H1 (cell line): Measurements from ENCODE around the gene COL4A4. TPM values are rescaled to one million over a fixed set of nuclear protein-coding genes. Genes with fewer than 3 reads are reported as not detected.
A peak's percentile ranks its signal among the peaks of the same experiment; 100 is the strongest.

ENCODE experiments used
- CTCF ChIA-PET: fragments of 300-600 bp; sonication (Branson Sonifier 250); formaldehyde crosslinking; loops from one replicate; lab custom pipeline; 2021; ENCODE audit not compliant: partially characterized antibody; lab: Charles Lee
- POLR2A ChIA-PET: fragments of 300-600 bp; sonication (Branson Sonifier 250); formaldehyde crosslinking; loops from one replicate; lab custom pipeline; 2021; ENCODE audit warnings: inconsistent platforms; ENCODE audit not compliant: partially characterized antibody; lab: Charles Lee
- DNase-seq, 2 experiments: peaks; one replicate each; pipeline versions ENCODE4 v3.0.0 to v3.0.0-alpha.2; 2010 to 2022; ENCODE audit warnings: low spot score in 2 of 2, low read depth in 1 of 2, mixed read lengths in 1 of 2
- FAIRE-seq: peaks from 2 replicates; lab custom pipeline; 2011; peaks lifted over from hg19 to GRCh38; lab: Jason Lieb, UNC
- H2AFZ ChIP-seq: 2 replicates; pipeline ENCODE4 v1.8.1; 2012; ENCODE audit warnings: low read length, inconsistent platforms
- H2AK5ac ChIP-seq: 2 replicates; pipeline ENCODE4 v1.6.1; 2013; ENCODE audit warnings: low read depth, low read length
- H2BK120ac ChIP-seq: replicated peaks from 2 replicates; pipeline ENCODE3; 2013; ENCODE audit warnings: low read depth, low read length, inconsistent platforms
- H2BK12ac ChIP-seq: 2 replicates; pipeline ENCODE4 v1.6.1; 2013; ENCODE audit warnings: low read depth, low read length
- H2BK15ac ChIP-seq: 2 replicates; pipeline ENCODE4 v1.6.1; 2013; ENCODE audit warnings: low read length
- H2BK20ac ChIP-seq: 2 replicates; pipeline ENCODE4 v1.6.1; 2013; ENCODE audit warnings: low read length
- H2BK5ac ChIP-seq: 2 replicates; pipeline ENCODE4 v1.6.1; 2013; ENCODE audit warnings: low read depth, low read length
- H3K14ac ChIP-seq: 2 replicates; pipeline ENCODE4 v1.6.1; 2013; ENCODE audit warnings: inconsistent platforms; ENCODE audit not compliant: insufficient read length
- H3K18ac ChIP-seq: 2 replicates; pipeline ENCODE4 v1.6.1; 2013; ENCODE audit warnings: low read length; ENCODE audit errors: extremely low read depth
- H3K23ac ChIP-seq: 2 replicates; pipeline ENCODE4 v1.6.1; 2013; ENCODE audit warnings: inconsistent platforms; ENCODE audit not compliant: insufficient read length
- H3K23me2 ChIP-seq: 2 replicates; pipeline ENCODE4 v1.6.1; 2013; ENCODE audit warnings: low read depth, low read length
- H3K27ac ChIP-seq: 2 replicates; pipeline ENCODE4 v1.6.1; 2011; ENCODE audit warnings: low read depth, low read length, inconsistent platforms
- H3K27me3 ChIP-seq, 4 experiments: replicated peaks in 1 of 4; 1 replicate in 1 of 4; 2 replicates in 3 of 4; pipeline versions ENCODE4 v1.6.1 to v1.8.1; 2011 to 2013; ENCODE audit warnings: low read length in 3 of 4, mild to moderate bottlenecking in 3 of 4, inconsistent platforms in 2 of 4, mixed read lengths in 2 of 4, moderate library complexity in 1 of 4; ENCODE audit not compliant: control insufficient read depth in 3 of 4, insufficient read depth in 3 of 4; ENCODE audit errors: extremely low read depth in 1 of 4
- H3K36me3 ChIP-seq, 4 experiments: 2 replicates each; pipeline versions ENCODE4 v1.6.1 to v1.8.1; 2011 to 2013; ENCODE audit warnings: mild to moderate bottlenecking in 4 of 4, low read length in 3 of 4, moderate library complexity in 2 of 4, control low read depth in 1 of 4, inconsistent platforms in 1 of 4; ENCODE audit not compliant: insufficient read depth in 4 of 4, control insufficient read depth in 2 of 4
- H3K4ac ChIP-seq: replicated peaks from 2 replicates; pipeline ENCODE3; 2013; ENCODE audit warnings: low read length, low read depth, mixed read lengths, inconsistent platforms; ENCODE audit not compliant: insufficient read length
- H3K4me1 ChIP-seq, 4 experiments: replicated peaks in 1 of 4; 1 replicate in 1 of 4; 2 replicates in 3 of 4; pipeline versions ENCODE4 v1.6.1 to v1.8.1; 2011 to 2013; ENCODE audit warnings: low read length in 3 of 4, inconsistent platforms in 2 of 4, mixed read lengths in 1 of 4; ENCODE audit not compliant: insufficient read depth in 4 of 4, control insufficient read depth in 3 of 4
- H3K4me2 ChIP-seq, 2 experiments: 2 replicates each; pipeline versions ENCODE4 v1.6.1 to v1.8.1; 2011 to 2013; ENCODE audit warnings: low read depth in 2 of 2, low read length in 2 of 2, control low read depth in 1 of 2, inconsistent platforms in 1 of 2, mild to moderate bottlenecking in 1 of 2; ENCODE audit not compliant: insufficient read depth in 1 of 2
- H3K4me3 ChIP-seq, 4 experiments: fragments of 200-600, 300-600 bp in 1 of 4; sonication (generic), shearing (Covaris generic), sonication (Bioruptor Twin) in 1 of 4; 2 replicates each; pipeline versions ENCODE4 v1.5.1 to v1.8.1; 2011 to 2016; ENCODE audit warnings: low read length in 4 of 4, low read depth in 3 of 4, control low read depth in 2 of 4, inconsistent platforms in 2 of 4, mild to moderate bottlenecking in 2 of 4, mixed read lengths in 1 of 4, moderate library complexity in 1 of 4; ENCODE audit not compliant: insufficient read depth in 2 of 4; ENCODE audit errors: extremely low read depth in 1 of 4
- H3K56ac ChIP-seq: replicated peaks from 2 replicates; pipeline ENCODE3; 2013; ENCODE audit warnings: low read depth, mild to moderate bottlenecking, mixed read lengths, low read length, inconsistent platforms; ENCODE audit not compliant: insufficient read length
- H3K79me1 ChIP-seq: 2 replicates; pipeline ENCODE4 v1.6.1; 2013; ENCODE audit warnings: low read depth, low read length, control low read depth
- H3K79me2 ChIP-seq, 2 experiments: 2 replicates each; pipeline versions ENCODE4 v1.6.1 to v1.8.1; 2012 to 2013; ENCODE audit warnings: low read length in 2 of 2, mild to moderate bottlenecking in 2 of 2, inconsistent platforms in 1 of 2; ENCODE audit not compliant: insufficient read depth in 2 of 2, control insufficient read depth in 1 of 2
- H3K9ac ChIP-seq, 4 experiments: replicated peaks in 1 of 4; 1 replicate in 1 of 4; 2 replicates in 3 of 4; pipeline versions ENCODE4 v1.6.1 to v1.8.1; 2011 to 2013; ENCODE audit warnings: low read depth in 3 of 4, low read length in 3 of 4, control low read depth in 2 of 4, mild to moderate bottlenecking in 2 of 4, moderate library complexity in 2 of 4, inconsistent platforms in 1 of 4; ENCODE audit errors: extremely low read depth in 1 of 4
- H3K9me3 ChIP-seq, 2 experiments: 2 replicates each; pipeline versions ENCODE4 v1.6.1 to v1.8.1; 2012 to 2013; ENCODE audit warnings: mild to moderate bottlenecking in 2 of 2, moderate library complexity in 2 of 2, control low read depth in 1 of 2, inconsistent platforms in 1 of 2, low read depth in 1 of 2, low read length in 1 of 2, mixed read lengths in 1 of 2; ENCODE audit not compliant: insufficient read depth in 2 of 2
- H4K20me1 ChIP-seq, 2 experiments: replicated peaks in 1 of 2; 2 replicates each; pipeline versions ENCODE3 to v1.8.1; 2011 to 2013; ENCODE audit warnings: inconsistent platforms in 2 of 2, low read length in 2 of 2, mild to moderate bottlenecking in 1 of 2; ENCODE audit not compliant: insufficient read depth in 2 of 2, control insufficient read depth in 1 of 2
- H4K5ac ChIP-seq: 2 replicates; pipeline ENCODE4 v1.6.1; 2013; ENCODE audit warnings: low read length, low read depth, mixed read lengths, inconsistent platforms; ENCODE audit not compliant: insufficient read length
- H4K8ac ChIP-seq: 2 replicates; pipeline ENCODE4 v1.8.0; 2013; ENCODE audit warnings: mild to moderate bottlenecking, moderate library complexity, low read length, inconsistent platforms; ENCODE audit not compliant: insufficient read depth; ENCODE audit errors: extremely low read depth
- H4K91ac ChIP-seq: replicated peaks from 2 replicates; pipeline ENCODE3; 2013; ENCODE audit warnings: low read length, mixed read lengths, inconsistent platforms; ENCODE audit not compliant: insufficient read length
- BACH1 ChIP-seq: IDR thresholded peaks from 2 replicates; pipeline ENCODE4 v1.6.1; 2012; ENCODE audit warnings: low read length, improper control_type of control experiment
- CTCF ChIP-seq, 3 experiments: IDR thresholded peaks; 1 replicate in 2 of 3; 2 replicates in 1 of 3; pipeline versions ENCODE4 v1.5.1 to v1.6.1; 2011; ENCODE audit warnings: low read length in 3 of 3, mild to moderate bottlenecking in 3 of 3, inconsistent platforms in 2 of 3, low read depth in 1 of 3, moderate library complexity in 1 of 3; ENCODE audit not compliant: insufficient read depth in 1 of 3; ENCODE audit errors: control extremely low read depth in 1 of 3
- JUND ChIP-seq: IDR thresholded peaks from 2 replicates; pipeline ENCODE4 v1.6.1; 2011; ENCODE audit warnings: mild to moderate bottlenecking, improper control_type of control experiment, low read length
- MAFK ChIP-seq: IDR thresholded peaks from 2 replicates; pipeline ENCODE4 v1.6.1; 2012; ENCODE audit warnings: low read depth, mild to moderate bottlenecking, improper control_type of control experiment, low read length
- MAX ChIP-seq: IDR thresholded peaks from 2 replicates; pipeline ENCODE4 v1.6.1; 2012; ENCODE audit warnings: inconsistent platforms
- POU5F1 ChIP-seq: IDR thresholded peaks from 2 replicates; pipeline ENCODE4 v1.6.1; 2011; ENCODE audit warnings: low read depth, mild to moderate bottlenecking, low read length, moderate library complexity
- WGBS, 2 experiments: shearing (Covaris generic) in 1 of 2; methylation state at CpG; one replicate each; pipeline versions ENCODE4 v1.1.6 to v1.1.7; 2013 to 2015; ENCODE audit warnings: low lambda C conversion rate in 2 of 2, mixed read lengths in 2 of 2, inconsistent platforms in 1 of 2, low coverage in 1 of 2, missing lambda C conversion rate in 1 of 2; ENCODE audit not compliant: insufficient replicate concordance in 2 of 2, insufficient coverage in 1 of 2, insufficient read length in 1 of 2; ENCODE audit errors: extremely low coverage in 1 of 2, missing lambda C conversion rate in 1 of 2; 5-methylcytosine and 5-hydroxymethylcytosine counted together
- polyA plus RNA-seq, 7 experiments: library from polyadenylated mRNA; depleted of rRNA in 3 of 7; stranded (reverse) in 5 of 7; unstranded in 2 of 7; fragments of >200 nt in 5 of 7; fragments of 200-250 nt in 2 of 7; gene quantifications; 1 replicate in 5 of 7; 2 replicates in 1 of 7; 4 replicates in 1 of 7; pipeline versions ENCODE4 v1.2.1 to v1.2.3, GENCODE V29; 2011 to 2013; ENCODE audit warnings: missing spikeins in 2 of 7, mixed read lengths in 2 of 7
- total RNA-seq: library from RNA; stranded (reverse); fragmentation: NEBNext Ultra II Directional; extraction: Animal tissue kit (Norgen Biotek cat#: 25700); gene quantifications from 2 replicates; pipeline ENCODE4 v1.2.1, GENCODE V29; 2021

Gene COL4A4
- total and polyA plus RNA-seq, 2 of the 8 experiments (the other 6 are each of a cell fraction or from before 2014, with no cell fraction given): 0.33 to 1.7 TPM

- Histone ChIP-seq H3K79me2 (no peaks in the 10 kb centered on the region), H3K23me2 (no peaks in the 10 kb centered on the region), H3K56ac (no peak overlapping the region), H3K9ac (no peak overlapping the region), H3K27ac (no peak overlapping the region), H3K9me3 (no peaks in the 10 kb centered on the region), H3K27me3 (no peaks in the 10 kb centered on the region; a peak in 1 of 7 replicates), H4K20me1 (no peaks in the 10 kb centered on the region), H3K4ac (no peak overlapping the region), H2BK120ac (no peak overlapping the region), H3K4me2 (no peak overlapping the region), H3K36me3 (no peaks in the 10 kb centered on the region), H2AFZ (no peak overlapping the region), H3K14ac (no peak overlapping the region), H4K8ac (no peak overlapping the region), H2AK5ac (no peak overlapping the region), H2BK12ac (no peak overlapping the region), H4K5ac (peak overlapping the region; percentile 15), H3K79me1 (no peaks in the 10 kb centered on the region), H3K4me1 (peaks cover 0 to 4% (median under 1%) of the 10 kb centered on the region in 4 experiments; a peak in 3 of 7 replicates), H2BK5ac (no peak overlapping the region), H3K23ac (no peak overlapping the region), H3K18ac (no peak overlapping the region), H3K4me3 (no peak overlapping the region), H4K91ac (no peak overlapping the region), H2BK20ac (no peak overlapping the region), H2BK15ac (no peak overlapping the region)
- 55% methylated on average over 3 of the region's 3 CpGs; no CpG with 5 or more reads in 1 of the 2 experiments for WGBS, 2 experiments
- TF ChIP-seq MAX (no peak), MAFK (peak; percentile 95), CTCF (IDR thresholded peaks at IDR 0.05; ENCODE audit: control extremely low read depth in 1 of 3, insufficient read depth in 1 of 3, low read depth in 1 of 3, low read length in 3 of 3) (peak; percentile 3 to 13 (median 7); a peak in 3 of 4 replicates), POU5F1 (no peak), JUND (no peak), BACH1 (peak; percentile 98)
- CTCF ChIA-PET: interaction anchor here (0.6 kb wide), 1 partner anchor 257 kb away, joined by 3 read pairs; no protein-coding TSS in a partner anchor
- DNase-seq: peak in 1 of 2 experiments; percentile 21
- peak; percentile 75 for FAIRE-seq
- POLR2A ChIA-PET: interaction anchor here (0.6 kb wide), 1 partner anchor 23 kb away, joined by 3 read pairs; no protein-coding TSS in a partner anchor
Measured at GRCh38 chr2:227191367-227191766, 27.4 kb upstream of the COL4A4 start.
